ENCODE measurements around the gene POPDC3.
A peak's percentile ranks its signal among the peaks of the same experiment; 100 is the strongest.

The POPDC3 gene

GRCh38 chr6:105135907-105136430 lies 43.8 kb downstream of the POPDC3 start:
- Histone ChIP-seq H3K23ac (ENCODE audit: low read length in 2 of 2) (peak overlapping the region in 1 of 2 experiments; percentile 23), H3K4ac (ENCODE audit: low read depth in 1 of 2, low read length in 2 of 2) (peak overlapping the region in 1 of 2 experiments; percentile 64), H3K18ac (ENCODE audit: low read depth in 1 of 2, low read length in 2 of 2) (peak overlapping the region in 1 of 2 experiments; percentile 92), H3K36me3 (ENCODE audit: control insufficient read depth in 1 of 2, insufficient read depth in 2 of 2, low read depth in 1 of 2, low read length in 2 of 2) (no peaks in the 10 kb centered on the region), H2AK5ac (ENCODE audit: low read length, severe bottlenecking) (no peak overlapping the region), H2BK120ac (ENCODE audit: low read depth, low read length) (no peak overlapping the region), H3K14ac (ENCODE audit: low read length in 2 of 2) (peak overlapping the region; percentile 64 to 78), H2BK12ac (ENCODE audit: low read length in 2 of 2) (peak overlapping the region in 1 of 2 experiments; percentile 11), H3K4me1 (ENCODE audit: control insufficient read depth, insufficient read depth, low read depth, low read length) (peaks cover 8% of the 10 kb centered on the region), H4K8ac (ENCODE audit: low read length) (no peak overlapping the region), H3K4me2 (ENCODE audit: low read length, poor library complexity, severe bottlenecking) (peak overlapping the region; percentile 97), H4K91ac (ENCODE audit: low read length) (no peak overlapping the region), H2AFZ (ENCODE audit: low read depth, low read length) (peak overlapping the region; percentile 87), H3K79me1 (replicated peaks; ENCODE audit: low read length, poor library complexity, severe bottlenecking) (peaks cover 1% of the 10 kb centered on the region), H3K4me3 (ENCODE audit: insufficient read depth in 1 of 2, low read depth in 1 of 2, low read length in 2 of 2) (peak overlapping the region; percentile 82 to 86), H2BK5ac (ENCODE audit: low read depth, low read length, poor library complexity, severe bottlenecking) (no peak overlapping the region), H3K9ac (ENCODE audit: low read length) (peak overlapping the region; percentile 80), H3K27ac (ENCODE audit: low read length, poor library complexity, severe bottlenecking) (no peak overlapping the region), H3K9me3 (ENCODE audit: control insufficient read depth, low read length) (no peaks in the 10 kb centered on the region), H3K27me3 (ENCODE audit: control insufficient read depth in 1 of 2, insufficient read depth in 1 of 2, low read length in 2 of 2) (no peaks in the 10 kb centered on the region), H2BK15ac (ENCODE audit: low read depth, poor library complexity, severe bottlenecking) (no peak overlapping the region)
- DNase-seq = peak; percentile 38
- 4% methylated on average over 22 of the region's 24 CpGs for WGBS

GRCh38 chr6:105135056-105135455 lies 44.8 kb downstream of the POPDC3 start:
- no peaks in the 10 kb centered on the region for H3K36me3 ChIP-seq (ENCODE audit: control insufficient read depth in 1 of 2, insufficient read depth in 2 of 2, low read depth in 1 of 2, low read length in 2 of 2)
- no peaks in the 10 kb centered on the region for H3K27me3 ChIP-seq (ENCODE audit: control insufficient read depth in 1 of 2, insufficient read depth in 1 of 2, low read length in 2 of 2)
- H3K4ac ChIP-seq (ENCODE audit: low read depth in 1 of 2, low read length in 2 of 2) = no peak overlapping the region
- no peak overlapping the region for H4K91ac ChIP-seq (ENCODE audit: low read length)
- H3K4me3 ChIP-seq (ENCODE audit: insufficient read depth in 1 of 2, low read depth in 1 of 2, low read length in 2 of 2) = no peak overlapping the region
- peak; percentile 51 for DNase-seq
- H3K9ac ChIP-seq (ENCODE audit: low read length) = no peak overlapping the region
- H2BK12ac ChIP-seq (ENCODE audit: low read length in 2 of 2) = no peak overlapping the region
- peaks cover 1% of the 10 kb centered on the region for H3K79me1 ChIP-seq (replicated peaks; ENCODE audit: low read length, poor library complexity, severe bottlenecking)
- no peak overlapping the region for H2AFZ ChIP-seq (ENCODE audit: low read depth, low read length)
- H3K4me1 ChIP-seq (ENCODE audit: control insufficient read depth, insufficient read depth, low read depth, low read length) = peaks cover 8% of the 10 kb centered on the region
- H3K14ac ChIP-seq (ENCODE audit: low read length in 2 of 2) = no peak overlapping the region
- WGBS = 84% methylated on average over 4 of the region's 4 CpGs
- H3K4me2 ChIP-seq (ENCODE audit: low read length, poor library complexity, severe bottlenecking) = no peak overlapping the region
- no peak overlapping the region for H3K23ac ChIP-seq (ENCODE audit: low read length in 2 of 2)
- no peak overlapping the region for H4K8ac ChIP-seq (ENCODE audit: low read length)
- no peak overlapping the region for H2BK120ac ChIP-seq (ENCODE audit: low read depth, low read length)
- no peak overlapping the region for H2BK5ac ChIP-seq (ENCODE audit: low read depth, low read length, poor library complexity, severe bottlenecking)
- H2BK15ac ChIP-seq (ENCODE audit: low read depth, poor library complexity, severe bottlenecking) = no peak overlapping the region
- no peaks in the 10 kb centered on the region for H3K9me3 ChIP-seq (ENCODE audit: control insufficient read depth, low read length)
- H3K18ac ChIP-seq (ENCODE audit: low read depth in 1 of 2, low read length in 2 of 2) = no peak overlapping the region
- no peak overlapping the region for H3K27ac ChIP-seq (ENCODE audit: low read length, poor library complexity, severe bottlenecking)
- H2AK5ac ChIP-seq (ENCODE audit: low read length, severe bottlenecking) = no peak overlapping the region

DNA sequence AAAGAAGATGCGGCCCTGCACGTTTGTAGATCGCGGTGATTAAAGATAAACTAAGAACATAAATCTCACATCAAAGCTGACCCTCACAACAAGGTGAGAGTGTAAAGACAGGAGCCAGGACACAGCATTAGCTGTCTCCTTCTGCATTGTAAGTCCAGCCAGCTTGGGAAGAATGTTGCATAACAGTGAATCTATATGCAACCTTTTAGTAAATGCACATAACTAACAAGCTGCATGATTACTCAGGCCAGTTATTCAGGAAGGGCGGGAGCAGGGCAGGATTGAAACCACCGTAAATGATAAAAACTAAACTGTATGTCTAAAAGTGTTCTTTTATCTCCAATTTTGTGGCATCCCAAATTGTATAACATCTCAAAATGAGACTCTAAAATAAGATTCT lies 57.1 kb downstream of the POPDC3 start:
- WGBS = 90% methylated on average over 2 of the region's 6 CpGs

DNA sequence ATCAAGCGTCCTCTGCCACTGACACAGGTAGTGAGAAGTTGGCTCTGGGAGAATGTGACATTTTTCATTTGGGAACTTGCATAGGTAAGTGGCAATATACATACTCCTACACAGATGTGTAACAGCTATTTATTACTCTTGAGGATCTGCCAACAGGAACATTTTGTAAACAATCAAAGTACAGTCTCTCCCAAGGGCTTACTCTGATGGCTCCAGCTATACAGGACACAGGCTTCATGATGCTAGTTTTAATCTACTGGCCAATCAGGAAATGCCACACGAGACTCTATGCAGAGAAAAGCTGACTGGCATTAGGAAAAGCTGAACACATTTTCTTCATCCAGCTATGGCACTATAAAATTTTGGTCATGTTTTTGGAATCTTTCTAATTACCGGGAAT lies 57.8 kb downstream of the POPDC3 start:
- Histone ChIP-seq H3K27me3 (ENCODE audit: control insufficient read depth in 1 of 2, insufficient read depth in 1 of 2, low read length in 2 of 2) (no peaks in the 10 kb centered on the region), H2BK120ac (ENCODE audit: low read depth, low read length) (no peak overlapping the region), H3K4me2 (ENCODE audit: low read length, poor library complexity, severe bottlenecking) (no peak overlapping the region), H3K14ac (ENCODE audit: low read length in 2 of 2) (no peak overlapping the region), H4K8ac (ENCODE audit: low read length) (no peak overlapping the region), H2AK5ac (ENCODE audit: low read length, severe bottlenecking) (no peak overlapping the region), H3K27ac (ENCODE audit: low read length, poor library complexity, severe bottlenecking) (no peak overlapping the region), H3K9ac (ENCODE audit: low read length) (no peak overlapping the region), H3K23ac (ENCODE audit: low read length in 2 of 2) (no peak overlapping the region), H2AFZ (ENCODE audit: low read depth, low read length) (no peak overlapping the region), H3K36me3 (ENCODE audit: control insufficient read depth in 1 of 2, insufficient read depth in 2 of 2, low read depth in 1 of 2, low read length in 2 of 2) (peaks cover 0 to 26% of the 10 kb centered on the region in 2 experiments), H3K9me3 (ENCODE audit: control insufficient read depth, low read length) (no peaks in the 10 kb centered on the region), H3K79me1 (replicated peaks; ENCODE audit: low read length, poor library complexity, severe bottlenecking) (no peaks in the 10 kb centered on the region), H3K4ac (ENCODE audit: low read depth in 1 of 2, low read length in 2 of 2) (no peak overlapping the region), H2BK15ac (ENCODE audit: low read depth, poor library complexity, severe bottlenecking) (no peak overlapping the region), H3K4me1 (ENCODE audit: control insufficient read depth, insufficient read depth, low read depth, low read length) (no peaks in the 10 kb centered on the region), H2BK12ac (ENCODE audit: low read length in 2 of 2) (no peak overlapping the region), H3K18ac (ENCODE audit: low read depth in 1 of 2, low read length in 2 of 2) (no peak overlapping the region), H3K4me3 (ENCODE audit: insufficient read depth in 1 of 2, low read depth in 1 of 2, low read length in 2 of 2) (no peak overlapping the region), H4K91ac (ENCODE audit: low read length) (no peak overlapping the region), H2BK5ac (ENCODE audit: low read depth, low read length, poor library complexity, severe bottlenecking) (no peak overlapping the region)
- 80% methylated on average over 1 of the region's 3 CpGs for WGBS
- DNase-seq = peak; percentile 6

More for the DNA sequence above, 57.1 kb downstream of the POPDC3 start:
- Histone ChIP-seq H3K27me3 (ENCODE audit: control insufficient read depth in 1 of 2, insufficient read depth in 1 of 2, low read length in 2 of 2) (no peaks in the 10 kb centered on the region), H2AK5ac (ENCODE audit: low read length, severe bottlenecking) (no peak overlapping the region), H2BK120ac (ENCODE audit: low read depth, low read length) (no peak overlapping the region), H3K4ac (ENCODE audit: low read depth in 1 of 2, low read length in 2 of 2) (no peak overlapping the region), H3K4me3 (ENCODE audit: insufficient read depth in 1 of 2, low read depth in 1 of 2, low read length in 2 of 2) (no peak overlapping the region), H3K9ac (ENCODE audit: low read length) (no peak overlapping the region), H3K4me2 (ENCODE audit: low read length, poor library complexity, severe bottlenecking) (no peak overlapping the region), H3K18ac (ENCODE audit: low read depth in 1 of 2, low read length in 2 of 2) (no peak overlapping the region), H3K14ac (ENCODE audit: low read length in 2 of 2) (no peak overlapping the region), H2BK15ac (ENCODE audit: low read depth, poor library complexity, severe bottlenecking) (no peak overlapping the region), H2BK12ac (ENCODE audit: low read length in 2 of 2) (no peak overlapping the region), H2AFZ (ENCODE audit: low read depth, low read length) (no peak overlapping the region), H3K9me3 (ENCODE audit: control insufficient read depth, low read length) (no peaks in the 10 kb centered on the region), H3K36me3 (ENCODE audit: control insufficient read depth in 1 of 2, insufficient read depth in 2 of 2, low read depth in 1 of 2, low read length in 2 of 2) (peaks cover 0 to 20% of the 10 kb centered on the region in 2 experiments), H2BK5ac (ENCODE audit: low read depth, low read length, poor library complexity, severe bottlenecking) (no peak overlapping the region), H4K91ac (ENCODE audit: low read length) (no peak overlapping the region), H3K23ac (ENCODE audit: low read length in 2 of 2) (no peak overlapping the region), H3K79me1 (replicated peaks; ENCODE audit: low read length, poor library complexity, severe bottlenecking) (no peaks in the 10 kb centered on the region), H4K8ac (ENCODE audit: low read length) (no peak overlapping the region), H3K4me1 (ENCODE audit: control insufficient read depth, insufficient read depth, low read depth, low read length) (no peaks in the 10 kb centered on the region), H3K27ac (ENCODE audit: low read length, poor library complexity, severe bottlenecking) (no peak overlapping the region)
- DNase-seq = no peak
